ENCODE data around the gene GPX3.

GRCh38 chr5:151071848-151072629 is 51.6 kb downstream of the GPX3 start:
- no peak for TF ChIP-seq YY1 (IDR thresholded peaks at IDR 0.05; ENCODE audit: insufficient read depth, insufficient read length)
- no peak for TF ChIP-seq ZNF274 (IDR thresholded peaks at IDR 0.05; ENCODE audit: low read depth, low read length)
- no peak for TF ChIP-seq SUZ12 (IDR thresholded peaks at IDR 0.05; ENCODE audit: extremely low read depth, insufficient read depth, insufficient read length)
